Tongue (tissue), 2 donors: ENCODE results near the gene WASL. TPM values are rescaled to one million over a fixed set of nuclear protein-coding genes. Genes with fewer than 3 reads are reported as not detected.
"Not testable (repeated sequence)": the region's sequence is repeated elsewhere in the genome, so short reads cannot be mapped to it uniquely, and the experiment has no call there.

ENCODE experiments used
- DNase-seq: peaks from one replicate; pipeline ENCODE4 v3.0.0-alpha.2; 2015
- total RNA-seq: library from RNA; depleted of rRNA; stranded (reverse); fragments of >200 nt; gene quantifications from one replicate; pipeline ENCODE4 v1.2.3, GENCODE V29; 2014

WASL gene
- total RNA-seq, 1 donor from 2014 or later, result 30.6 TPM

DNA sequence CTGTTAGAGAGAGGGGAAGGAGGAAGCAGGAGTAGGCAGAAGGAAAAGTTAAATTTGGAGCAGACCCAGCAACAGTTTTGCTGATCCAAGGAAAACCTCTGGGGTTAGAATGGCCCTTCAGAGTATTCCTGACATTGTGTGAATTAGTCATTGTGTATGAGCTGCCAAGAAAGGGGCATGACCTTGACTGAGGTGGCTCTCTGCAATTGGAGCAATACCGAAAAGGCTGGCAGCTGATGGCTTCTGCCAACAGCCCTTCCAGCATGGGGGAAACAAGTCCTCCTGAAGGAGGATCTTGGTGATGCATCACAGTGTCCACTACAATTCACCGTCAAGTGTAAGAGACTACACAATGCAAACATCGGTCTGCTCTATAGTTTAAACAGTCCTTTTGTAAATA lies 20.6 kb upstream of the WASL start:
- no peak for DNase-seq

DNA sequence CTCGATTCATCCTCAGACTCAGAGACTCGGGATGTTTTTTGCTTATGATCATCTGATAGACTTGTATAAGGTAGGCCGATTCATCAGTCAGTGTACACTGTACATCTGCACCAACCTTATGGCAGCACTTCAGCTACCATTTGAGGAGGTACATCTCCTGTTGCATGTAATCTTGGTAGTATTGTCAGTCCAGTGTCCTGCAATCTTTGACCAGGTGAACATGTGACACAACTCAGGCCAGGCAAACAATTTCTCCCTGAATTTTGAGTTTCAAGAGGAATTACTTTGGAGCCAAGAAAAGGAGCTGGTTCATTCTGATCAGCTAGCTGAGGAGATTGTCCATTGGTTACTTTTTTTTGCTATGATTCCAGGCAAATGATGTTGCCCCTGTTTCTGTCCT lies 19.7 kb upstream of the WASL start:
- no peak for DNase-seq

DNA sequence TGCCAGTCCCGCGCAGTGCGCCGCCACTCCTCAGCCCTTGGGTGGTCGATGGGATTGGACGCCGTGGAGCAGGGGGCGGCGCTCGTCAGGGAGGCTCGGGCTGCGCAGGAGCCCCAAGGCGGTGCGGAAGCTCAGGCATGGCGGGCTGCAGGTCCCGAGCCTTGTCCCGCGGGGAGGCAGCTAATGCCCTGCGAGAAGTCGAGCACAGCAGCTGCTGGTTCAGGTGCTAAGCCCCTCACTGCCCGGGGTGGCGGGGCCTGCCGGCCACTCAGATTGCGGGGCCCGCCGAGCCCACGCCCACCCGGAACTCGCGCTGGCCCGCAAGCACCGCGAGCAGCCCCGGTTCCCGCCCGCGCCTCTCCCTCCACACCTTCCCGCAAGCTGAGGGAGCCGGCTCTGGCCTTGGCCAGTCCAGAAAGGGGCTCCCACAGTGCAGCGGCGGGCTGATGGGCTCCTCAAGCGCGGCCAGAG lies 14.4 kb upstream of the WASL start:
- no peak for DNase-seq

- no peak for DNase-seq
Measured at GRCh38 chr7:123761729-123762128, 12.9 kb upstream of the WASL start.

DNA sequence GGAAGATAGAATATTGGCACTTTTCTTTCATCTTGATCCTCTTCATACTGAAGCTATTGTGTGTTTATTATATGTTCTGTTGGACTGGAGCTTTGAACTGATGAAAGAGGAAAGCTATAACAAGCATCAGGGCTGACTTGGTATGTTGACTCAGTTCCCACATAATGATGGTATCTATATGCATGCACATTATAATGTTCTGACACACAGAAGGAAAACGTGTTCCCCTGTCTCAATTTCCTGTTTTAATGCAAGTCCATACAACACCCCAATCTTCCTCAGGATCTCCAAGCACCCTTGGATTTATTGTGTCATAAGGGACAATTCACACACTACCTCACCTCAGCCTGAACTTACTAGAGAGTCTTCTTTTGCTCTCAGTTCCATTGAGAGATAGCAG lies 8.3 kb upstream of the WASL start:
- no peak for DNase-seq

DNA sequence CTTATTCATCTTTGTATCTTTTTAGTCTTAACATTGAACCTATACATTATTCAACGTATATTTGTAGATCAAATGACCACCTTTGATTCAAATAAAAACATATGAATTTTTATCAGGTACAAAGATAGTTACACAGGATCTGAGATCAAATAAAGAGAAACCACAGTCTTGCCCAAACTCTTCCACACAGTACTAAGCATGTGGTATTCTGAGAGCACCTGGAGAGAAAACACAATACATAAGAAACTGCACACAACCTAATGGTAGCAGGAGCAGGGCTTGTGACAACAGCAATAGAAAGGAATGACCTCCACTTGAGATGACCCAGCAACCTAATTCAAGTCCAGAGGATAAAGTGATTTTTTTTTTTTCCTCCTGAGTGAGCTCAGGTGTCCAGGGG lies 6.5 kb upstream of the WASL start:
- DNase-seq, result no peak

DNA sequence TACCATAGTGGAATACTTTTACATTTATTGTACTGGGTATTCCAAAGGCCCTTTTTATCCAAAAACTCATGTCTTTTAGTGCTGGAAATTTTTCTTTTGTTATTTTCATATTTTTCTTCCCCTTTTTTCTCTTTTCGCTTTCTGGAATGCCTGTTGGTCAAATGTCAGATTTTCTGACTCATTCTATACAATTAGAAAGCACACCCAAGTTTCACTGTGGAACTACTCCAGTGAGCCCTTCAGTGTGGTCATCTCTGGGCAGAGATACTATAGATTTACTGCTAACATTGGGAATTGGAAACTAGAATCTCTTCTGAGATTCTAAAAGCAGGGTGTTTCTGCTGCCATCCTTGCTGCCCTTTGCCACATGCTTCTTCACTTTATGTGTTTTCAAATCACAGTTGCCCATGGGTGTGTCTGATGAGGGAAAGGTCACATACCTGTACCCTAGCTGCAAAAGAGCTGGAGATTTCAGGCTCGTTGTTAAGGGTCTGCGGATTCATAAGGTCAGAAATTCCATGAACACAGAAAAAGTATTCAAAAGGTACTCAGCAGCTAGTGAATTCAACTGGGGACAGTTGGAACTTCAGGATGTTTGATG lies 5.6 kb upstream of the WASL start:
- no peak for DNase-seq

DNA sequence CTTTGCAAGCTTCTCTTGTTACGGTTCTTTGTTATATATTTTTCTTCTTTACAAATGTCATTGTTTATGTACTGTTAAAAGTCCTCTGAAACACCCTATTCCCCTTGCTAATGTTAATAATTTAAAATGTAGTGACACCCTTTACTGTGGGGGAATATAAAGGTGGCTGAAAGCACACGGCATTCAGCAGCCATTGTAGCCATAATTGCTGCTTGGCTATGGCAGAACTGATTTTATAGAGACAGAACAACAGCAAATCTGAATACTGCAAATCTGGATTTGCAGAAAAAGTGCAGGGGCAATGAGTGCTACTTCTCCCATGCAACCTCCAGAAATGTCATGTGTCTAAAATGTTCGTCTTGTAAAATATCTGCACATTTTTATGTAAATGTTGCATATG lies 3.7 kb upstream of the WASL start:
- DNase-seq, result no peak

- no peak for DNase-seq
Measured at GRCh38 chr7:123751821-123752220, 3.0 kb upstream of the WASL start.

GRCh38 chr7:123750389-123751230 lies 1.8 kb upstream of the WASL start:
- DNase-seq, result no peak

DNA sequence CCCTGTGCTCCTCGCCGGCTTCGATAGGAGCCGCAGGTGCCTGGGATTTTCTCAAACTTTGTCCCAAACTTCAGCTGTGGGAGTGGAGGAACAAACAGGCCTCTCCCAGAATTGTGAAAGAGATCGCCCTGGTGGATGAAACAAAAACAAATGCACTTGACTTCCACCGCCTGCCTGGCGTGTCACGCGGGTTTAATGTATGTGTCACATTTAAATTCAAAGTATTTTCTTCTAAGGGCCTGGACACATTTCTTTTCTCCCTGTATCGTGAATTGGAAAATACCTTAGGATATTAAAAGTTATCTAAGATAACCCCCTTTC lies 694 bp upstream of the WASL start:
- no peak for DNase-seq

GRCh38 chr7:123748171-123748733 lies 551 bp downstream of the WASL start:
- peak; percentile 53 for DNase-seq

GRCh38 chr7:123747620-123748141 lies 1.1 kb downstream of the WASL start:
- DNase-seq, result peak; percentile 81

GRCh38 chr7:123746931-123747488 lies 1.8 kb downstream of the WASL start:
- peak; percentile 14 for DNase-seq

DNA sequence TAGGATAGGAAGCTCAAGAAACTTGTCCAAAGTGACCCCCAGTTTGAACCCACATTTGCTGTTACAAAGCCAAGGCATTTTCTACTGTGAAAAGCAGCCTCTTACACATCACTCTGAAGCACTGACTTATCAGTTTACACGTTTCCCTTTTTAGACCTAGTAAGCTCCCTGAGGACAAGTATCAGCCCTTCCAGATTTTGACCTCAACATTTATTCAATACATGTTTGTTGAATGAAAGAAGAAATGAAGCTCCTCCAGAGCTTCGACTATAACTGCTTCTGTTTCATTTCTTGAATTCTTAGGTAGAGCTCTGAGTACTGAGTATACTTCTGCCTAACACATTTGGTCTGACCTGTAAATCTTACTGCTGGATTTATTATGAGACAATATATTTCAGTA lies 2.7 kb downstream of the WASL start:
- DNase-seq, result no peak

GRCh38 chr7:123745437-123745836 lies 3.4 kb downstream of the WASL start:
- DNase-seq, result no peak

DNA sequence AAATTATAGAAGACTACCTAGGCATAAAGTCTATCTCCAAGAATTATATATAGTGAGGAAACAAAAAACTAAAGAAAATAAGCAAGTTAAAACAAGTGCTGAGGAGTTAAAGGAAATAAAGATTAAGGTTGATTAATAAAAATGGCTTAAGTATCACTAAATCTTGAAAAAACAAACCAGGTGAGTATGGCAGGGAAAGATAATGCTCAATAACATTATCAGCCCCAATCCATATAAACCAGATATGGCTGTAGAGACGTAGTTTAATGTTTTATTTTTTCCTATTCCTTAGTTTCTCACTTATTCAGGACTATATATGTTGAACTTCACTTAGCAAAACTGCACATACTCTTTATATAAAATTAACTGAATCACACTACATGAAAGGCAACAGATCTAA lies 4.4 kb downstream of the WASL start:
- DNase-seq, result no peak

- DNase-seq, result no peak
Measured at GRCh38 chr7:123741940-123742339, 6.9 kb downstream of the WASL start.

- DNase-seq, result no peak
Measured at GRCh38 chr7:123738808-123739207, 10.0 kb downstream of the WASL start.

- DNase-seq, result no peak
Measured at GRCh38 chr7:123738356-123738755, 10.4 kb downstream of the WASL start.

- DNase-seq, result not testable (repeated sequence)
Measured at GRCh38 chr7:123737168-123737674, 11.6 kb downstream of the WASL start.

DNA sequence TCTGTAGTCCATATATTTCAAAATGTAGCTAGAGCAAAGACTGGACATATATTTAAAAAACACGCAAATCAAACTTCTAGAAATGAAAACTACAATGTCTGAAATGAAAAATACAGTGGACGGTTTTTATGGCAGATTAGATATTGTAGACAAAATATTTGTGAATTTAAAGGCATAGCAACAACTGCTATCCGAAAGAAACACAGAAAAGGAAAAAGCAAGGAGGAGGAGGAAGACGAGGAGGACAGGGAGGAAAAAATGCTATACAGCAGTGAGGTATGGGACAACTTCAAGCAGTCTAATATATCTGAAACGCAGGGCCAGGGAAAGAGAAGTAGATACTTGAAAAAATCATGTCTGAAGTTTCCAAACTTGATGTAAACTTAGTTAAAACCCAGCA lies 13.3 kb downstream of the WASL start:
- DNase-seq, result no peak

GRCh38 chr7:123734498-123734897 lies 14.3 kb downstream of the WASL start:
- no peak for DNase-seq
